HG02943 (cell line): Measurements from ENCODE around the gene DNAJC10.
"Not testable (repeated sequence)": the region's sequence is repeated elsewhere in the genome, so short reads cannot be mapped to it uniquely, and the experiment has no call there.

Source experiments
- ATAC-seq: cut with Tn5 transposase; IDR thresholded peaks from one replicate; pipeline ENCODE4 v1.9.1; 2021; ENCODE audit warnings: mild to moderate bottlenecking, low read depth, moderate library complexity; ENCODE audit not compliant: unreplicated experiment

Gene DNAJC10

GRCh38 chr2:182781099-182781498 lies 65.0 kb downstream of the DNAJC10 start:
- ATAC-seq, result not testable (repeated sequence)

GRCh38 chr2:182782686-182783085 lies 66.6 kb downstream of the DNAJC10 start:
- ATAC-seq, result not testable (repeated sequence)

- ATAC-seq, result no peak
Observed at GRCh38 chr2:182784058-182784706, 68.1 kb downstream of the DNAJC10 start.

DNA sequence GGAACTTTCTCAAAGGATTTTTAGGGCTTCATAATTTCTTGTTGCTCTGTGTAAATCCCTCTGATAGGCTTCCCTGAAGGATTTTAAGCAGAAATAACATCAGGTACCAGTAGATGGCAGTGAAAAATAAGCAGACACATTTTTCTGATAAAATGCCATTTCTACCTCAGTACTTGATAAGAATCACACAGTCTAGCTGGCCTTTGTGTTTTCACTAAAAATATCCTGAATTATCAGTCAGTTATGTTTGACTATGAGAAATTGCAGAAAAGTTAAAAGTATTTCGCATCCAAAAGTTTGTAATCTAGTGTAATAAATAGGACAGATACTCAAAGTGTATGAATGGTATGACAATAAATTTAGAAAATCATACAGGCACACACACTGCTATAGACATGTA lies 68.7 kb downstream of the DNAJC10 start:
- ATAC-seq, result no peak

- no peak for ATAC-seq
Observed at GRCh38 chr2:182792441-182792840, 76.4 kb downstream of the DNAJC10 start.

GRCh38 chr2:182798736-182799135 lies 82.7 kb downstream of the DNAJC10 start:
- ATAC-seq, result no peak

- ATAC-seq, result no peak
Observed at GRCh38 chr2:182804128-182804527, 88.1 kb downstream of the DNAJC10 start.

- ATAC-seq, result no peak
Observed at GRCh38 chr2:182807319-182807718, 91.3 kb downstream of the DNAJC10 start.

DNA sequence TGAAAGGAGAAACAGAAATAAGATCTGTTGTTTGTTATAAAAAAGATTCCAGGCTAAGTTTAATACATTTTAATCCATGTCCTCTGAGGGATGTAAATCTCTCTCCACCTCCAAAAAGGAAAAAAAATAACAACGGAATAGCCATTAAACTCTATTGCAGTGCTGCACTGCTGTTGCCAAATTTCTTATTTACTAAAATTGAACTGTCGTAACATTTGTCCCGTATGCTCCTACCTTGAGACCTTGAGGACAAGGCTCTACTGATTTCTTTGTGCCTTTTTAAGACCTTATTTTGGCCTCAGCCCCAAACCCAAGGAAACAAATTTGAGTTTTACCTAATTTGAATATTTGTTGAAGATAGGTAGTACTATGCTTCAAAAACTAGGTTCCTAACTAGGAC lies 94.0 kb downstream of the DNAJC10 start:
- ATAC-seq, result no peak

GRCh38 chr2:182814380-182814779 lies 98.3 kb downstream of the DNAJC10 start:
- no peak for ATAC-seq

- no peak for ATAC-seq
Observed at GRCh38 chr2:182814804-182815203, 98.7 kb downstream of the DNAJC10 start.

DNA sequence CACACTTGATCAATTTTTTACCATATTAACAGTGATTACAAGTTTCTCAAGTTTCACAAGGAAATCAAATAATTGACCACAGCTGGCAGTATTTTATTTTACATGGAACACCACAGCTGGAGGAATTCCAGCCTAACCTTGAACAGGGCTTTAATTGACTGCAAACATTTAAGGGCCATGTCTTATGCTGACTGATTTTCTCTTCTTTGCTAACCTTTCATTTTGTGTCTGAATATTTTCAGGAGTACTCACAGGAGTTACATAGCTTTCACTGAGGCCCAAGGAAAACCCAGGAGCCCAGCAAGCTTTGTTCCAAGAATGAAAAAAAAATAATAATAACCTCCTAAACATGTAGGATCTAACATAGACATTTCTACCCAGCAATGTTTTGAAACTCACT lies 100.8 kb downstream of the DNAJC10 start:
- ATAC-seq, result no peak

DNA sequence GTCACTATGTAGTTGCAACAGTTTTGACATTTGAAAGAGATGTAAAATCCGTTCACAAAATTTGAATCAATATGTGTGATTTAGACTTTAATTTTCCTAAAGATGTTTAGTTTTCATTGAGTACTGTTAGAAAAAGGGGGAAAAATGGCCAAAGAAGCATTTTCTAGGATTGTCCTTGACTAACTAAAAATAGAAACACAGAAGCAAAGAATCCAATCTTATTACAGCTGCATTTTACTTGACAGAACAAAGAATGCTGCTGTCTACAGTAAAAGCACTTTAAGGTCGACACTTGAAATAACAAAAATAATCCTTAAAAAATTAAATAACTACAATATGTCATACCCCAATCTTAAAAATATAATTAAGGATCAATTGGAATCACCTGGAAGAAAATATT lies 101.5 kb downstream of the DNAJC10 start:
- ATAC-seq, result no peak

GRCh38 chr2:182818501-182818900 lies 102.4 kb downstream of the DNAJC10 start:
- no peak for ATAC-seq

DNA sequence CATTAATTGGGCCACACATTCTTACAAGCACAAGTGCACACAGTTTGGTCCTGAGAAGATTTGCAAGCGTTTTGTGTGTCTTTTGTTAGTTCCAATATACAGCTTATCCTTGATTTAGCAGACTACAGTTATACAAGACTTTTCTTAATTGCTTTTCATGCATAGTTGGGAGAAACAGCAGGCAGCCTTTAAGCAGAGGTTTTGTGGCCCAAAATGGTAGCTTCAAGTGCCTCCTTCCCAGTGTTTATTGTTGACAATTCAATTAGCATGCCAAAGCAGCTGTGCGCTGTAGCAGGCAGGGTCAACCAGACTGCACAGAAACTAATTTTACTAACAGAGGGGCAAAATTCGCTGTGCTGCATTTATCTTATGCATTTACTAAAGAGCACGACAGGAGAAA lies 102.9 kb downstream of the DNAJC10 start:
- no peak for ATAC-seq

- ATAC-seq, result no peak
Observed at GRCh38 chr2:182819412-182819811, 103.4 kb downstream of the DNAJC10 start.

DNA sequence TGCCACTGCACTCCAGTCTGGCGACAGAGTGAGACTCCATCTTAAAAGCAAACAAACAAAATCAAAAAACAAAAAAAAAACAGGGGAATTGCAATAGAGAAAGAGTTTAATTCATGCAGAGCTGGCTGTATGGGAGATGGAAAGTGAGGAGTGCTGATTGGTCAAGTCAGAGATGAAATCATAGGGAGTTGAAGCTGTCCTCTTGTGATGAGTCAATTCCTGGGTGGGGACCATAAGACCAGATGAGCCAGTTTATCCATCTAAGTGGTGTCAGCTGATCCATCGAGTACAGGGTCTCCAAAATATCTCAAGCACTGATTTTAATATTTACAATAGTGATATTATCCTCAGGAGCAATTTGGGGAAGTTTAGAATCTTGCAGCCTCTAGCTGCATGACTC lies 105.1 kb downstream of the DNAJC10 start:
- ATAC-seq, result no peak

DNA sequence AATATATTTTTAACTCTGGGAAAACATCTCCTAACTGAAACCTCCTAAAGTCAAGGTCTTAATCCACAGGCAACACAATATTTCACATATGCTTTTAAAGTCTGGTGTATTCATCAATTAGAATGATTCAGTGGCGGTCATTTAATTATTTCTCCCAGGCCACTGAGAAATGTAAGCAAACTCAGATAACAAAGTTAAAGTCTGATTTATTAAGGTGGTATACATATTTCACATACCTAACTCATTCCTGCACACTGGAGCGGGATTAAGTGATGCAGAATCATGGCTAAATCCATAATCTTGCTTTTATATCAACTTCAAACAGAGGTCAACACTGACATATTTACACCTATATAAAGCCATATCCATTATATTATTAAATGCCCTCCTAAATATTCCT lies 106.7 kb downstream of the DNAJC10 start:
- ATAC-seq, result no peak

DNA sequence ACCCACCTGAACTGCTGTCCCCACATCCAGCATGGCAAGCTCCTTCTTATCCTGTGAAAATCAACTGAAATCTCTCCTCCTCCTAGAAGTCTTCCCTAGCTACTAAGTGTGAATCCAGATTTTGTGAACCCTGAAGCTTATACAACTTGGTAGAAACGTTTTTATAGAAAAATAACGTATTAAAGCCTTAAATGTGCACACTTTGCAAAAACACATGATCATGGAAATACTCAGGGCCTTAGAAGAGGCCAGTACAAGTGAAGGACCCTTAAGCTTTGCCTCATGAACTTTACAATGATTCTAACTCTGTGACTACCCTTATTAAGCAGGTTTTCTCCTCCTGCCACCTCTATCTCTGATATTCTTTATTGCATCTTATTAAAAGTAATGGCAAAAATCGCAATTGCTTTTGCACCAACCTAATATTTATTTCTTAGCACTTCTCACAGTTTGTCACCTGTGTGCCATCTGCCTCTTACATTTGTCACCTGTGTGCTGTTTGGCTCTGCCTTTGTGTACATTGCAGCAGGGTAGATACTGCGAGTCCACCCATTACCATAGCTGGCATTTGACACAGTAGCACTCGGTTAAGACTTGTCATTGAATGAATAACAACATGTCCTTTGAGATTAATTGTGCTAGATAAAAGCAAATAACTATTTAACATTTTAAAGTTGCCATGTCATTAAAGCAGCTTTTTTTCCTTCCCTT lies 108.2 kb downstream of the DNAJC10 start:
- no peak for ATAC-seq

DNA sequence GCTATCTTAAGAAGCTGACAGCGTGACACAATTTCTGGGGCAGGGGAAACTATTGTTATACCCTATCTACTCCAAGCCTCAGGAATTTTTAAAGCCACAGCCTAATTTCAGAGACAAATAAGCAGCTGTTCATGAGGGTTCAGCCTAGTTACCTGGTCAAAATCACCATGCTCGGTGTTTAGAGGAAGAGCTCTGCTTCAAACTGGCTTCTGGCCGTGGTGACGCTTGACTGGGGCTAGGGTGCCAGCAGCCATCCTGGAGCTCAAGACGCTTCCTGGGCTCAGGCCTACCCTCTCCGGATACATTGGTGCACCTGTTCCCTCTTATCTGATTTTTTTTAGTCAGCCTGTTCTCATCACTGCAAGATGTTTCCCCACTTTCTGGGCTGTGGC lies 108.7 kb downstream of the DNAJC10 start:
- ATAC-seq, result no peak

DNA sequence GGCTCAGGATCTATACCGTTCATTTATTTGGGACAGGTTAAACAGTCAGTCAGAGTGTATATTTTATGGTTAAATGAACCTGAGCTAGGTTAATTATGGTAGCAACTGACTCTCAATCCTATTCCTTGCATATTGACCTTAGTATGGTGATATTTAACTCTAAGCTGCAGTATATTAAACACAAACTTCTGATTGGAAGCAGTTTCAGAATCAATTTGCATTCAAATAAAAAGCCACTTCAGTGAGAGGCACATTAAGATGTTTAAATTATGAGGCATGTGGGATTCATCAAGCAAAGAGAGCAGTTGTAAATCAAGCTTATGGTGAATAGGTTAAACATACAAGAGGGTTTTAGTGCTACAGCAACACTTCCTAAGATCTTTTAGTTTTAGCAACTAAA lies 110.0 kb downstream of the DNAJC10 start:
- no peak for ATAC-seq

GRCh38 chr2:182826496-182826895 lies 110.4 kb downstream of the DNAJC10 start:
- ATAC-seq, result no peak
